Ishikawa (cell line): ENCODE results near the gene FHIP1A.

Experiments
- CEBPB ChIP-seq: IDR thresholded peaks from 2 replicates; pipeline ENCODE4 v1.6.1; 2012
- MAX ChIP-seq: IDR thresholded peaks from 2 replicates; pipeline ENCODE4 v1.6.1; 2012
- YY1 ChIP-seq: IDR thresholded peaks from 2 replicates; pipeline ENCODE4 v1.6.1; 2012; ENCODE audit warnings: low read depth

GRCh38 chr4:151439320-151439719, 30.3 kb downstream of the FHIP1A start:
- no peak for TF ChIP-seq CEBPB
- no peak for TF ChIP-seq MAX
- TF ChIP-seq YY1, result no peak
